C4-2B (cell line): ENCODE measurements around the gene PRKAG1.

Source experiments
- H3K27ac ChIP-seq: fragments of 450-650 bp; 2 replicates; pipeline ENCODE4 v1.5.1; 2017
- ZFX ChIP-seq: fragments of 450-650 bp; IDR thresholded peaks from 2 replicates; pipeline ENCODE4 v1.6.1; 2017
- TF ChIP-seq, protein P1 (sequence below): fragments of 450-650 bp; conservative IDR thresholded peaks from 2 replicates; pipeline ENCODE4 v1.5.1; 2017; ENCODE audit warnings: mild to moderate bottlenecking

Gene PRKAG1

DNA sequence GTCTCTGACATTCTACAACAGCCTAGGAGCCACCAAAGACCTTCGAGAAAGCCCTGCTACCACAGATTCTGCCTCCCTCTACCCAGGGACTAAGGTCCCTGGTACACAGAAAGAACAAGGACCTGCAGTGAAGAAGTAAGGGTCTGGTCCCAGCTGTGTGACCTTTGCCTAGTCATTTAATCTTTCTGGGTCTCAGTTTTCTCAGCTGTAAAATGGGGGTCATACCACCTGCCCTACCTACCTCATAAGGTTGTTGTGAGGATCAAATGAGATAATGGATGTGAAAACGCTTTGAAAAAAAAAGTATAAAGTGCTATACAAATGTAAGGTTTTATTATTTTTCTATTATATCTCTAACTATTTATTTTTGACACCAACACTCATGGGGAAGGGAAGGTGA lies 5.2 kb upstream of the PRKAG1 start:
- H3K27ac ChIP-seq: no peak overlapping the region
- TF ChIP-seq, protein P1, sequence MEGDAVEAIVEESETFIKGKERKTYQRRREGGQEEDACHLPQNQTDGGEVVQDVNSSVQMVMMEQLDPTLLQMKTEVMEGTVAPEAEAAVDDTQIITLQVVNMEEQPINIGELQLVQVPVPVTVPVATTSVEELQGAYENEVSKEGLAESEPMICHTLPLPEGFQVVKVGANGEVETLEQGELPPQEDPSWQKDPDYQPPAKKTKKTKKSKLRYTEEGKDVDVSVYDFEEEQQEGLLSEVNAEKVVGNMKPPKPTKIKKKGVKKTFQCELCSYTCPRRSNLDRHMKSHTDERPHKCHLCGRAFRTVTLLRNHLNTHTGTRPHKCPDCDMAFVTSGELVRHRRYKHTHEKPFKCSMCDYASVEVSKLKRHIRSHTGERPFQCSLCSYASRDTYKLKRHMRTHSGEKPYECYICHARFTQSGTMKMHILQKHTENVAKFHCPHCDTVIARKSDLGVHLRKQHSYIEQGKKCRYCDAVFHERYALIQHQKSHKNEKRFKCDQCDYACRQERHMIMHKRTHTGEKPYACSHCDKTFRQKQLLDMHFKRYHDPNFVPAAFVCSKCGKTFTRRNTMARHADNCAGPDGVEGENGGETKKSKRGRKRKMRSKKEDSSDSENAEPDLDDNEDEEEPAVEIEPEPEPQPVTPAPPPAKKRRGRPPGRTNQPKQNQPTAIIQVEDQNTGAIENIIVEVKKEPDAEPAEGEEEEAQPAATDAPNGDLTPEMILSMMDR: no peak
- no peak for TF ChIP-seq ZFX

DNA sequence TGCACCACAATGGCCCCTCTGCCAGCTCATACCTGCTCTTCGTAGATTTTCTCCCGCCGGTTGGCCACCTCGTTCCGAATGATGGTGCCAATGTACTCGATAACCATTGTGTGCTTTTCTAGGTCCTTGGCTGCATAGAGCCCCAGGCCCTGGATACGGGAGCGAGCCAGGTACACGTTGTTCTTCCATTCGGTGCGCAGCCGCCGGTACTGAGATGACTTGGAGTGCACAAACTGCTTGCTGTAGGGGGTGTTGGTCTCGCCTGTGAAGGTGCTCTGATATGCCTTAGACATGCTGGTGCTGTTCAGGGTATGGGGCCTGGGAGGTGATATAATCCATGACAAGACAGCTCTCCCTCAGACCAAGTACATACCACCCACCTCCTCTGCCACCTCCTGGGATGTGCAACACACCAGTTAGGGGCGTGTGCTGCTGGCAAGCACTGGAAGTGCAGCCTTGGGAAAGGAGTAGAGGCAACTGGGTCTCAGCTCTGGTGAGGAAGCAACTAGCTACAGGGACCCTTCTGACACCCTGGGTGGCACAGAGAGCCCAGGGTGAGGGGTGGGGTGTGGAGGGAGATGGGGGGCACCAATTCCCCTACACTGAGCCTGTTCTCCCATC lies 4.1 kb upstream of the PRKAG1 start:
- no peak overlapping the region for H3K27ac ChIP-seq

DNA sequence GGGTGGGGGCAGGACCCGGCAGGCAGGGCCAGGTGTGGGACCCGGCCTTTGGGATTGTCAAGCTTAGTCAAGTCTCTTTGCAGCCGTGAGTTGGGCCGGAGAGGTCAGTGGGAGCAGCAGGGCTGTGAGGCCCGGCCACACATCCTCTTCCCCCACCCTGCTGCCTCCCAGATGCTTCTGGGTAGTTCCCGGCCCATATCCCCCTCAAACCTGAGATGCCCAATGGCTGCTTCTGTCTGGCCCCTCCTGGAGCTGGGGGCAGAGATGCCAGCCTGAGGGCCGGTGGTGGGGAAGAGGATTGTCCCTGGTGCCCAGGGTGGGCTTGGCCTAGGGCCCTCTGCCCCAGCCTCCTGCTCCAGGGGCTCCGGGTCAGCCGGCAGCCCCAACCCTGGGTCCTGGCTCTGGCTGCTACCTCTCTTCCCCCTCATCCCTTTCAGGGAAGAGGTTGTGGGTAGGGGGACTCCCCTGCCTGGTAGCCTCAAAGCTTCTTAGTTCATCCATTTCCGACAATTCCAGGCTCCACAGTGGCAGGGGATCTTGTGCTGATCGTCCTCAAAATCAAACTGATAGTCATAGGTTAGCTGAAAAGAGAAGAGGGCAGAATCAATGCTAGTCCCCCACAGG lies 2.8 kb upstream of the PRKAG1 start:
- TF ChIP-seq, protein P1: no peak
- TF ChIP-seq ZFX: no peak
- no peak overlapping the region for H3K27ac ChIP-seq

More for the DNA sequence above, 4.1 kb upstream of the PRKAG1 start:
- TF ChIP-seq ZFX: no peak
- TF ChIP-seq, protein P1: no peak

DNA sequence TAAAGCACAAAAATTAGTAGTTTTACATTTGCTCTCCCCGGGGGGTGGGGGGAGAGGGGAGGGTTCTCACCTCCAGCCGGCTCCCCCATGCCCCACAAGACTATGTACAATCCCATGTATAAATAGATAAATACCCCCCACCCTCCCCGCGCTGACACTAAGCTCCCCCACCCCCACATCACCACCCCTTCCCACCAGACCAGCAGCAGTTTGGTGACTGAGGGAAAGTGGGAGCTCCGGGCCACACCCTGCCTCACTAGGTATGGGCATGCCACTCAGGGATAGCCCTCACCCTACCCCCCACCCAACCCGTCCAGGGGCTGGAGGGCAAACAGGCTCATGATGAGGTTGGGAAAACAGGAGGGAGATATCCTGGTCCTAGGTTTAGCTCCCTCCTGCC lies 1.9 kb upstream of the PRKAG1 start:
- TF ChIP-seq ZFX: no peak
- TF ChIP-seq, protein P1: no peak
- H3K27ac ChIP-seq: no peak overlapping the region

DNA sequence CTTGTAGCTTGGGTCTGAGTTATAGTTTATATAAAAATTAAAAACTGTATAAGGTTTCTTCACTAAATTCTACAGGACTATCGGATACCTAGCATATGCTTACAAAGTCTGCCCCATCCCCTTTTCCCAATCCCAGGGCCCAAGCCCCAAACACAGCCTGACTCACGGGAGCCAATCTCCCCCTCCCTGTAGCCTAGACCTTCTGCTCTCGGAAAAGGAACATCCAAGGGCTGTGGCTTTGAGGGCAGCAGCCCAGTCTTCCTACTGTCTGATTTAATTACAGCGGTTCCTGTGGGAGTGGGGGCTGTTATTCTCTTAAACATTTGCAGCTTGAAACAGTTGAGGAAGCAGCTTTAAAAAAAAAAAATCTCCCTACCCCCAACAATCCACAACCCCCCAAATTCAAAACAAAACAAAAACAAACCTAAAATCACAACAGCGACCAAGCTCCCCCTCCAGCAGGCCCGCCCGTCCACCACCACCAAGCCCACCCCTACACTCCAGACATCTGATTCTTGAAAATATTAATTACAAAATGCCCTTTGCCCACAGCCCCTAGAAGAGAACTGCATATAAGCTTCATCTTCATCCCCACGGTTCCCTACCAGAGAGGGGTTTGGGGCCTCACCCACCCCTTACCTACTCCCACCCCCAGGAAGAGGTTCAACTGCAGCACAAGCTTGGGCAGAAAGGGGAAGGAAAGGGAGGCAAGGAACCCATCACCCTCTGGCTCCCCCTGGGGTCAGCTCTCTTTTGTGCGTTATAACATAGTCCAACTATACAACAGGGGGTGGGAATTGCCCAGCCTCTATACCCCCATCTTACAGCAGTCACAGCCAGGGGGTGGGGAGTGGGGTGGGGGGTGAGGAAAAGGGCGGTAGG lies 1.1 kb upstream of the PRKAG1 start:
- TF ChIP-seq, protein P1: no peak; the same call in 1 of the 2 replicates
- TF ChIP-seq ZFX: no peak
- H3K27ac ChIP-seq: peak overlapping the region; percentile 86

DNA sequence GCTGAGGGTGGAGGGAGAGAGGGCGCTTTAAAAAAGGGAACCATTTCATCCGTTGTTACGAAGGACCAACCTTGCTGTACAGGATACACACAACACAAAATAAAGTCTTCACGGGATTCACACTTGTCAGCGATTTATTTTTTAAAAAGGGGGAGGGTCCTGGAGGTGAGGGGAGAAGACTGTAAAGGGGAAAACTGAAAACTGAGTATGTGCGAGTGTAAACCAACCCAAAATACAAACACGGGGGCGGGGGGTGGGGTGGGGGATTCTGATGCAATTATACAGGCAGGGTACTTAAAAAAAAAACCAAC lies 499 bp upstream of the PRKAG1 start:
- TF ChIP-seq, protein P1: no peak
- no peak for TF ChIP-seq ZFX
- H3K27ac ChIP-seq: peak overlapping the region; percentile 86

DNA sequence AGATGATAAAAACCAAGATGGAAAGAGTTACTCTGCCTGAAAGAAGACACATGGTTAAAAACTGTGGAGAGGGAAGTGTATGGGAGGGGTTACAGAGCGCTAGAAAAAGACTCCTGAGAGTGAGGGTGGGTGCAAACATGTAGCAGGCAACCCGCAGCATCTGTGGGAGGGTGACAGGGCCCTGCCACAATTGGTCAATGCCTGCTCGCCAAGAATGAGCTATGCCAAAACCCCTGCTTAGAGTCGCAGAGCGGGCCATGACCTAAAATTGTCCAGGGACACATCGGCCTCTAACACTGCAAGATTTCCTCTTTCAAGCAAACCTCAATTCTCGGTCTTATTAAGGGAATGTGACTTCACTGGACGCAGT lies 700 bp downstream of the PRKAG1 start:
- TF ChIP-seq, protein P1: no peak
- TF ChIP-seq ZFX: no peak
- H3K27ac ChIP-seq: peak overlapping the region; percentile 86
